Central memory CD4-positive, alpha-beta T cell (primary cell): Measurements from ENCODE around the gene CARTPT.

ENCODE experiments used
- DNase-seq: peaks from one replicate; pipeline ENCODE4 v3.0.0; 2022
- total RNA-seq, 3 experiments: gene quantifications; one replicate each; lab custom pipeline; 2026; lab: John Stamatoyannopoulos, UW

CARTPT gene
- total RNA-seq: 0 reads per million in 3 experiments

GRCh38 chr5:71719063-71719964, at the start of gene CARTPT:
TSS of gene CARTPT (plus strand) at chr5:71719275. CDS start at chr5:71719294, 19 bp downstream.
- DNase-seq: no peak

- no peak for DNase-seq
Observed at GRCh38 chr5:71677977-71678376, 41.1 kb upstream of the CARTPT start.

GRCh38 chr5:71679714-71680113, 39.4 kb upstream of the CARTPT start:
- no peak for DNase-seq

- DNase-seq: no peak
Observed at GRCh38 chr5:71680510-71680909, 38.6 kb upstream of the CARTPT start.

- DNase-seq: no peak
Observed at GRCh38 chr5:71681296-71681695, 37.8 kb upstream of the CARTPT start.

GRCh38 chr5:71684309-71684708, 34.8 kb upstream of the CARTPT start:
- DNase-seq: no peak

GRCh38 chr5:71693828-71694427, 25.1 kb upstream of the CARTPT start:
- no peak for DNase-seq

GRCh38 chr5:71695071-71695470, 24.0 kb upstream of the CARTPT start:
- no peak for DNase-seq

- DNase-seq: no peak
Observed at GRCh38 chr5:71695595-71695994, 23.5 kb upstream of the CARTPT start.

GRCh38 chr5:71697967-71698366, 21.1 kb upstream of the CARTPT start:
- DNase-seq: no peak

- no peak for DNase-seq
Observed at GRCh38 chr5:71699233-71699632, 19.8 kb upstream of the CARTPT start.

- DNase-seq: no peak
Observed at GRCh38 chr5:71699751-71700150, 19.3 kb upstream of the CARTPT start.

GRCh38 chr5:71700803-71701202, 18.3 kb upstream of the CARTPT start:
- no peak for DNase-seq

- no peak for DNase-seq
Observed at GRCh38 chr5:71701407-71701806, 17.7 kb upstream of the CARTPT start.

GRCh38 chr5:71703941-71704340, 15.1 kb upstream of the CARTPT start:
- no peak for DNase-seq

GRCh38 chr5:71705421-71705820, 13.7 kb upstream of the CARTPT start:
- DNase-seq: no peak

GRCh38 chr5:71706906-71707305, 12.2 kb upstream of the CARTPT start:
- no peak for DNase-seq

- no peak for DNase-seq
Observed at GRCh38 chr5:71711610-71712009, 7.5 kb upstream of the CARTPT start.

- no peak for DNase-seq
Observed at GRCh38 chr5:71714911-71715310, 4.2 kb upstream of the CARTPT start.

GRCh38 chr5:71727978-71728377, 8.9 kb downstream of the CARTPT start:
- DNase-seq: no peak

GRCh38 chr5:71731015-71731414, 11.9 kb downstream of the CARTPT start:
- DNase-seq: no peak

- DNase-seq: no peak
Observed at GRCh38 chr5:71732011-71732410, 12.9 kb downstream of the CARTPT start.

GRCh38 chr5:71734141-71734540, 15.1 kb downstream of the CARTPT start:
- DNase-seq: no peak

GRCh38 chr5:71737931-71738539, 19.0 kb downstream of the CARTPT start:
- no peak for DNase-seq
